Measurements from ENCODE around the gene TINCR.
"Not testable (repeated sequence)": the region's sequence is repeated elsewhere in the genome, so short reads cannot be mapped to it uniquely, and the experiment has no call there.

TINCR gene

DNA sequence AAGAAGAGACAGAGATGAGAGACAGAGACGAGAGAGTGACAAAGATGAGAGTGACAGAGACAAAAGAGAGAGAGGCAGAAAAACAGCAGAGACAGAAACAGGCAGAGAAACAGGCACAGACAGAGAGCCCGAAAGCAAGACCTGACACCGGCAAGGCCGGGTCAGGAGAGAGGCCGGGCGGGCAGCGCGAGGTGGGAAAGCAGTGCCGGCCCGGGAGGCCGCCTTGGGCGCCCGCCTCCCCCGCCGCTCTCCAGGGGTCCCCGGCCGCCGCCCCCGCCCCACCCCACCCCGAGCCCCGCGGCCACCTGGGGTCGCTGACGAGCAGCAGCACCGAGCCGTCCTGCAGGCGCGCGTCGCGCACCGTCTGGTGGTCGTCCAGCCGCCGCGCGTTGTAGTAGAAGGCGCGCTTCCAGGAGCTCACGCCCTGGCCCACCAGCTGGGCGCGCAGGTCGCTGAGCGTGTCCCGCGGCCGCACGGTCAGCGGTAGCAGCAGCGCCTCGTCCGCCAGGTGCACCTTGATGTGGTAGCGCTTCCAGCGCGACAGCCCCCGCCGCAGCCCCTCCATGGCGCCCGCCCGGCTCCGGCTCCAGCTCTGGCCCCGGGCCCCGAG lies at the start of gene TINCR:
Gene TINCR (minus strand): TSS at position 594 of the 610 bp plus-strand sequence.
- DNase-seq (ENCODE audit: low read depth, low spot score), result no peak

DNA sequence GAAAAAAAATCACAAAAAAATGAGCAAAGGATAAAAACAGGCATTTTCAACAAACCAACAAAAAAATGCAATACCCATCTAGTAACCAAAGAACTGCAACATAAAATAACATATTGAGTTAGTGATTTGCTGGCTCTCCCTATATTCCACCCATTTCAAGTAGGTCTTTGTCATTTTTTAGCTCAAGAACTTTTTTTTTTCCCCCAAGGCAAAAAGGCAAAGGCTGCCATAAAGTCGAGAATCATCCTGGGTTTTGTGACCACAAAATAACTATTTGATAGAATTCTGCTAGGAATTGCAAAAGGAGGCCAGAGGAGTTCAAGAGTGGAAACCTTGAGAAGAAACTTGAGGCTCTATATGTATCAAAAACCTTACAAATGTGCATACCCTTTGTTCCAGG lies 49.3 kb upstream of the TINCR start:
- no peak for DNase-seq (ENCODE audit: low read depth, low spot score)

DNA sequence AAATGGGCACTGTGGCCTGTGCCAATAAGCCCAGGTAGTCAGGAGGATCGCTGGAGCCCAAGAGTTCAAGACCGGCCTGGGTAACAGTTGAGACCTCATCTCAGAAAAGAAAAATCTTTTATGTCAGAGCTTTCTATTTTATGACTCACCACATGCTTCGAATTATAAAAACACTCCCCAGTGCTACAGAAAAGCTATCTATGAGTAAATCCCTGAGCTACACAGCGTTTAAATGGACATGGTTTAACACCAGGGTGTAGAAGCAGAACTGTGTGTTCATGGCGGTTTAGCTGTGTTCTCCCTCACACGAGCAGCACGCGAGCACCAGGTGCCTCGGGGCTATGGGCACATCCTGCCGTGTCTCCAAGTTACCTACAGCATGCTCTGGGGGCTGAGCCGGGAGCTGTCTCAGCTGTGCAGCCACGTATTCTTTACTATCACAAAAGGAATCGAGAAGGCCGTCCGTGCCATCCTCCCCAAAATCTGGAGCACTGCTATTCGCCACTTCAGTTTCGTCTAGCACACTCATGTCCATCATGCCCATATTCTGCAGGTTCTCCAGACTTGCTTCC lies 48.1 kb upstream of the TINCR start:
- no peak for DNase-seq (ENCODE audit: low read depth, low spot score)

DNA sequence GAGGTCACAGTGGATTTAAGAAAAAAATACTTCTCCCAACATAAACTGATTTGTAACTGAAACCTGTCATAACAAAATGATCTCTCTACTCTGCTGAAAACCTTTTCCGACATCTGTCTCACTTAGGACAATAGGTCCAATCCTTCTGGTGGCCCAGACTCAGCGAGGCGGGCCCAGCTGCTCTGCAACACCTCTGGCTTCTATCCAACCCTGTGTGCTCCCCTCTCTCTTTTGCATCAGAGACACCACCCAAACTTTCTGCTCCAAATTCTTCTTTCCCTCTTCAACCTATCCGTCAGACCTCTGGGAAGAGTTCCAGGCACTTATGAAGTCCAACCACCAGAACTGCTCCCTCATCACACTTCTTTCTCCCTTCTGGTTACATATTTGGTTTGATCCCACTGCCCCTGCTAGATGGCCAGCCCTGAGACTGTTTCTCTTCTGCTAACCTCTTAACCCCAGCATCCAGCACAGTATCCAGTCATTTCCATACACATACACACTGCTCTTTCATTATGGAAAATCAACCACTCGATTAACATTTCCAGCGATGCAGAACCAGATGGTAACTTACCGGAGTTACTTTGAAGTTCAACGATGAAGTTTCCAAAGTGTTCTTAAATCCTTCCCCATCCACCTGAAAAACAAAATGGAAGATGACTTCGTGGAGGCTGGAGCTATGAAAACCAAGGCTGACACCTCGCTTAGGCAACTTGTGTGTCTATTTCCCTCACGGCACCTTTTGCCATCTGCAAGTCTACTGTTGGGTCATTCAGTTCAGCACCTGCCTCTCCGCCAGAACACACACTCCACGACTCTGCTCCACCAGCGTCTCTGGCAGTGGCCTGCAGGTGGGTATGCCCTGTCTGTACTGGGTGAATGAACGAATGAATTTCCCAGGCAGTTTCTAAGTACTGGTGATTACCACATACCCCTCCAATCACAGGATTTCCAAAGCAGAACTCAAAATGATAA lies 45.4 kb upstream of the TINCR start:
- no peak for DNase-seq (ENCODE audit: low read depth, low spot score)

DNA sequence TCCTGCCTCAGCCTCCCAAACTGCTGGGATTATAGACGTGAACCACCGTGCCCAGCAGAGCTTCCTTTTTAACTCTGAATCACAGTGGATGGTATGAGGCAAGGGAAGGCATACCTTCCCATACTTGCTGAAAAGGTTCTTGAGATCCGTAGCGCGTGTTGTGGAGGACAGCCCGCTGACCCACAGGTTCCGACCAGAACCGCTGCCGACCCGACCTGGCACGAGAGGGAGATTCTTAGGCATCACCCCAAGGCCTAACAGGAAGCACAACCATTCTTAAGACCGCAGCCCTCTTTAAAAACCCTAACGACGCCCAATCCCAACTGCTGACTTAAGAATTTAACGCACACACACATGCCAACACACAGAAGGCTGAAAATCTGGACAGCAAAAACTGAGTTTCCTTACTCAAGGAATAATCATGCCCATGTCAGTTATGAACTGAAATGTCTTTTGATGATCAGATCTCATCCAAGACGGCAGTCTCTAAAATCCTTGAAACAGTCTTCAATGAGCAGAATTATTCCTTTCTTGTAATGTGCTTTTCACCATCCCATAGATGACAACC lies 42.2 kb upstream of the TINCR start:
- DNase-seq (ENCODE audit: low read depth, low spot score), result no peak

DNA sequence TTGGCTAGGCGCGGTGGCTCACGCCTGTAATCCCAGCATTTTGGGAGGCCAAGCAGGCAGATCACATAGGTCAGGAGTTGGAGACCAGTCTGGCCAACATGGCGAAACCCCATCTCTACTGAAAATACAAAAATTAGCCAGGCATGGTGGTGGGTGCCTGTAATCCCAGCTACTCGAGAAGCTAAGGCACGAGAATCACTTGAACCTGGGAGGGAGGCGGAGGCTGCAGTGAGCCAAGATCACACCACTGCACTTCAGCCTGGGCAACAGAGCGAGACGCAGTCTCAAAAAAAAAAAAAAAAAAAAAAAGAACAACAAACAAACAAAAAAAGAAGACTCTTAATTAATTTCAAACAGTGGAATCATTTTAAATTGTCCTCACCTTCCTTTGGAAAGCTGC lies 41.0 kb upstream of the TINCR start:
- not testable (repeated sequence) for DNase-seq (ENCODE audit: low read depth, low spot score)

DNA sequence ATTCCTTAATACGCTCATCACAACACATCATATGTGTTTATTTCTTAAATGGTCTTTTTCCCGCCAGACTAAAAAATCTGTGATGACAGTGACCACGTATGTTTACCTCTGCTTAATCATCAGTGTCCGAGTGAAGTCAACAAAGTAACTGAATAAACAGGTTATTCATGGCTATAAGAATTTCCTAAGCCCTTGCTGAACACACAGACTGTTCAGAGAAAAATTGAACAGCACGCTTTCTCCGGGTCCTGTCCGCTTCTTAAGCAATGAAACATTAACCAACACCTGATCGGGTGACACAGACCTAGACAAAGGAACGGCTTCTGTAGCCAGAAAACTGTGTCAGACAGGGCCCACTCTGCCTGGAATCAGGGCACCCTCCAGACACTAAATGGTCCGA lies 40.5 kb upstream of the TINCR start:
- DNase-seq (ENCODE audit: low read depth, low spot score), result no peak

DNA sequence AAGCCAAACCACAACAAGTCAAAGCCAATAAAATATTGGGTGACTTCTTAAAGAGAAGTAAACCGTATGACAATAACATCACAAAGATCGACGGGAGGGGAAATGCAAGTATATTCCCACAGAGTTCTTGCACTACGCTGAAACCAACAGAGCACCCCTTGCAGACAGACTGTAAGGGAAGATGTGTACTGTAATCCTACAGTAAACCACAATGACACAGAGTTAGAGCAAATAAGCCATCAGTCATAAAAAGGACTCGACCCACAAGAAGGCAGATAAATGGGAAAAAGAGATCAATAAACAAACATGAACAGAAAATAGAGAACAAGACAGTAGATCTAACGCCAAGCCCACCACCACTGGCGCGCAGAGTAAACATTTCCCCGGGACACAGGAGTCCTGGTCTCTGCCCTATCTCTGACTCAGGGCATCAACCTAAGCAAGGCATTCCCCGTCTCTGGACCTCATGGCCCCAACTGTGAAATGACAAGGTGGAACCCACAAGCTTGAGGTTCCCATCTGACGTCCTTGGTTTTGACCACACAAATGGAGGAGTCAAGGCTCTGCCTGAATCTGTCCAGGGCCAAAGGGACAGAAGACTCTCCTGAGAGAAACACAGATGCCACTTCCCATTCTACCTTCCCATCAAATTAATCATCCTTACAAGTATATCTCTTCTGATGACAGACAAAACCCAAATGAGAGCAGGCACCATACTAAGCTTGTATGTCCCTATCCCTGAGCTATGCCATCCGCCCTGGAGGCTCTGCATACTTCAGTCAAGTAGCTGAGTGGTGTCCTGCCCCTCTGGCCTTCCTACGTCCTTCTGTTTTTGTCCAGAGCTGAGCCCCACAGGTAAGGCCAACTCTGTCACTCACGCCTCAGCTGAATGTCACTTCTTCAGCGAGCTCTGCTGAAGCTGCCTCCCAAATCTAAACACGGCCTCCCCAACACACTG lies 39.8 kb upstream of the TINCR start:
- no peak for DNase-seq (ENCODE audit: low read depth, low spot score)

DNA sequence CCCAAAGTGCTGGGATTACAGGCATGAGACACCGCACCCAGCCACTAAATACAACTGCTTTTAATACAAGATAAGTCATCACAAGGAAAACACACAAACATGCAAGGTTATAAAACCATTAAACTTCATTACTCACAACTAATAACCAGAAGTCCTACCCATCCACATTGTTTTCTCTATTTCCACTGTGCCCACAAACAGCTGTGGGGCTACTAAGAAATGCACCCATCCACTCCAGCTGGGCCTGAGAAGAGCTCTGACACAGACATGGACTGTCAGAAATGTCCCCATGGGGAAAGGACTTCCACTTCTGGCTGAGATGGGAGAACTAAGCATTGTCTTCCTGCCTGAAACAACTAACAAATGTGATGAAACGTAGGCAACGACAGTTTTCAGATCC lies 37.6 kb upstream of the TINCR start:
- no peak for DNase-seq (ENCODE audit: low read depth, low spot score)

DNA sequence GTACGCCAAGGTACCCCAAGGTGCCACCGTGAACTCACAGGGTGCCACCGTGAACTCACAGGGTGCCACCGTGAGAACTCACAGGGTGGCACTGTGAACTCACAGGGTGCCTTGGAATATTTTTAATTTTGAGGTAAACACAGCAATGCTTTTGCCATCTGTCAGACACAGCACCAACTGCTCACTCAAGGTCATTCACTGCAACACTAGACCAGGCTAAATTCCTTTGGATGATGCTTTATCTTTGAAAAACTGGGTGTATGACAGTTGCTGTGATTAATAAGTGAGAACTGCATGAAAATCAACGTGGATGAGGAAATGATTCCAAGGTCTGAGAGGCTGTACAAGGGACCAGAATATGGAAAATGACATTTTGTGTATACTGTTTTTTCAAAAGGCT lies 35.9 kb upstream of the TINCR start:
- DNase-seq (ENCODE audit: low read depth, low spot score), result no peak

DNA sequence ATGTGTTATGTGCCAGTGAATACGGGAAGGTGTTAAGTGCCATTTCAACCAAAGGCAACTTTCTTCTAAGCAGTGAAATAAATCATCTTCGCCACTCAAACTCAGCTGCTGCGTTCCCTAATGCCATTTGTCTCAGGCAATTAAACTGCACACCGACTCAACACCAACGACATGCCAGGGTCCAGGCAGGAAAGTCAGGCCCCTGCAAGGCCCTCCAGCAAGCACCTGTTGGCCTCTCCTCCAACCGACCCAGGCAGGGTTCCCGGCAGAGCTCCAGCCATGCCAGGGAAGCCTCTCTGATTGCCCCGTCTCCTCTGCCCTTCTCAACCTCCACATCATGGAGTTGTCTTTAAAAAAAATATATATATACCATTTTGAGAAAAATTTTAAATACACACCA lies 33.0 kb upstream of the TINCR start:
- DNase-seq (ENCODE audit: low read depth, low spot score), result no peak

DNA sequence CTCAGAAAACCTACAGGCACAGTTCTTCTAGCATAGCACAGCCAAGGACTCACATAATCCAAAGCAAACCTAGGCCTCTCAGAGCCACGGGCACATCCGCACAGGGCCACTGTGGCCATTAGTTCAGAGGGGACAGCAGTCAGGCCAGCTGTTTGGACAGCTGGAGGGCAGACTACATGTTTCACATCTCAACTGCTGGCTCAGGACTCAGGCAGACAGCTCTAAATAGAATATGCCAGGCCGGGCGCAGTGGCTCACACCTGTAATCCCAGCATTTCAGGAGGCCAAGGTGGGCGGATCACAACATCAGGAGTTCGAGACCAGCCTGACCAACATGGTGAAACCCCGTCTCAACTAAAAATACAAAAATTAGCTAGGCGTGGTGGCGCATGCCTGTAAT lies 28.0 kb upstream of the TINCR start:
- no peak for DNase-seq (ENCODE audit: low read depth, low spot score)

DNA sequence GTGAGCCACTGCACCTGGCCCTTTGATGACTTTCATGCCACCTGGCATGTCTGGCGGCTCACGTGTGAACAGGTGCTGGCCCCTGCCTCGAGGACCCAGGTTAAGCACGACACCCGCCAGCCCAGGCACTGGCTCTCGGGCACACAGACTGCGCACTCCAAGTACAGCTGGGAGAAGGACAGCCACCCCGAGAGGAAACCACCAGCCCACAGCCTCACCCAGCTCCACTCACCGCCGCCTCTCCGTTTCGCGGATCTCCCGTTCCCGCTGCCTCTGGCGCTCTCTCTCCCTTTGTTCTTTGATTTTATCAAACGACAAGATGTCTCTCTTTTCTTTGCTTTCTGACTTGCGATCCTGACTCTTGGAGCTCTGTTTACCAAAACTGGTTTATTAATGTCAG lies 27.4 kb upstream of the TINCR start:
- DNase-seq (ENCODE audit: low read depth, low spot score), result no peak

DNA sequence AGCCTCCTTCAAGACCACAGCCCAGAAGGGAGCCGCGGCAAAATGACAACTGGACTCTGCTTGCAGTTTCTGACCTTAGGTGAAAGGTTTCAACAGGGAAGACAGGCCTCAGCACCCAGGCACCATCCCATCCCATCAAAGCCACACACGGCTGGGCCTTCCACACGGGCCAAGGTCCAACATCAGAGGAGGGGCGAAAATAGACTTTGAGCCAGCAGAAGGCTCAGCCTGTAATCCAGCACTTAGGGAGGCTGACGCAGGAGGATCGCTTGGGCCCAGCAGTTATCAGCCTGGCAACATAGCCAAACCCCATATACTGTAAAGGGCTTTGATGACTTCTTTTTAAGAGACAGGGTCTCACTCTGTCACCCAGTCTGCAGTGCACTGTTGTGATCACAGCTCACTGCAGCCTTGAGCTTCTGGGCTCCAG lies 26.8 kb upstream of the TINCR start:
- no peak for DNase-seq (ENCODE audit: low read depth, low spot score)

DNA sequence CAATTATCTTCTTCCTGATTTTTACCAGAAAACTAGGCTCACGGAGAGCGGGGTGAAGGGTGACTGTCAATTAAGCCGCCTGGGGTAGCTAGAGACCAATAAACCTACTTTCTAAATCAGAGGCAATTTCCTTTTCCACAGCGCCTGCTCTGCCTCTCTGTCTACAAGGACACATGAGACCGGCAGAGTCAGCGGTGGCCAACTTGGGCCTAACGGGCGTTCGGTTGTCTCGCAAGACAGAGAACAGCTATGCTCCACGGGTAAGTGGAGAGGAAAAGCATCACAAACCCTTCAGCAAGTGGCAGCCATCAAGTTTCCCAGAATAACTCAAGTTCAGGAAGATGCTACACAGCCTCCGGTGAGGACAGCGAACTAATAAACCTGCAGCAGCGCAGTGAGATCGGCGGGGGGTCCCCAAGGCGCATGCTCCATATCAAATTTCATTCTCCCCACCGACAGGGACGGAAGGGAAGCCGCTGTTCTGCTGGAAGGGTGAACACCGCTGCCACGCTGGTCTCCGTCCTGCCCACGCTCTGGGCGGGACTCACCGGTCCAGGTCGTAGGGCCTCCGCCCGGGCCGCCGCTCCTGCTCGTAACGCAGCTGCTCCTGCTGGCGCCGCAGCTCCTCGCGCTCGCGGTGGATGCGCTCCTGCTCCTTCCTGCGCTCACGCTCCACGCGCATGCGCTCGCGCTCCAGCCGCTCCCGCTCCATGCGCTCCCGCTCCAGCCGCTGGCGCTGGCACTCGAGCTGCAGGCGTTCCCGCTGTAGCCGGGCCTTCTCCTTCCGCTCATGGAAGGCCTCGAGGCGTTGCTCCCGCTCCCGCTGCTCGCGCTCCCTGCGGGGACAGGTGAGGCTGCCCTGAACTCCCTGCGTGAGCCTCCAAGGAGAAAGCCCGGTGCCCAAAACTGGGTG lies 25.8 kb upstream of the TINCR start:
- no peak for DNase-seq (ENCODE audit: low read depth, low spot score)

DNA sequence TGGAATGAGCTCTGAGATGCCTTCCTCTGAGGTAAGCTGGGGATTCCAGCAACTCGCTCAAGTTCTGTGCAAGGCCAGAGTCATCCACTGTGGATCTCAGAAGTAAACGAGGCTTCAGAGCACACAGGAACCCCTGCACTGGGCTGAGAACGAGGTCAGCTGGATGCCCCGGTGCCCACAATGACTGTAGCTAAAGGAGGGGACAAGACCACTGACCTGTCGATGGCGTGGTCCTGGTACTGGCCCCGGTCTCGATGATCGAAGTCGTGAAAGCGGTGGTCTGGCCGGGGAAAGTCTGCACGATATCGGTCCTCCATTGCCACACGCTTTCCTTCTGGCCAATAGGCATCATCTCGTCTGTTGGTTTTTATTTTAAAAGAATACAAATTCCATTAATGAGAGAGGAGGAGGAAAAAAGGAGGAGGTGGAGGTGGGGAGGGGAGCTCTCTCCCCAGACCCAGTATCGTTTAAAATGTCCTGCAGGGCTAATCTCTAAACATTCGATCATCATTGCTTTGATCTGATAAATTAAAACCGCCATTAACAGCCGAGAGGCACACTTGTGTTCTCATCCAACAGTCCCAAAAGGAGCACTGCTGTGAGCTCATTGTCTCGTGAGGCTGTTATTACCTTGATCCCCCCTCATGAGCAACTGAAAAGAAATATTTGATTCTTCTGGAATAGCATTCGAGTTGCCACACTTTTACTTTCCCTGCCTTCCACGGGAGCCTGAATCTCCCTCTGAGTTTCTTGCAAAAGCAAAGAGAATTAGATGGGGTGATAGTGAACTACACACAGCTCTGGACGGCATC lies 25.0 kb upstream of the TINCR start:
- DNase-seq (ENCODE audit: low read depth, low spot score), result no peak

DNA sequence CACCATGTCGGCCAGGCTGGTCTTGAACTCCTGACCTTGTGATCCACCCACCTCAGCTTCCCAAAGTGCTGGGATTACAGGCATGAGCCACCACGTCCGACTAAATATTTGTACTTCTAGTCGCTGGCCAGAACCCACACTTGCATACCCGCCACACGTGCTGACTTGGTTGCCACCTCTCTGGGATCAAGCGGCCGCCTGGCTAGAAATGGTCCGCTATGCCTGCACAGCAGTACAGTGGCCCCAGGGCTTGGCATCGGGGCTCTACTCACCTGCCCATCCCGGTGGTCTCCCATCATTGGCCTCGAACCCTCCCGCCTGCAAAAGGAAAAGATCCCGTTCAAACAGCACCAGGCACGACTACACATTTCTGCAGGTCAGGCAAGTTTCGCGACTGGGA lies 23.7 kb upstream of the TINCR start:
- no peak for DNase-seq (ENCODE audit: low read depth, low spot score)

DNA sequence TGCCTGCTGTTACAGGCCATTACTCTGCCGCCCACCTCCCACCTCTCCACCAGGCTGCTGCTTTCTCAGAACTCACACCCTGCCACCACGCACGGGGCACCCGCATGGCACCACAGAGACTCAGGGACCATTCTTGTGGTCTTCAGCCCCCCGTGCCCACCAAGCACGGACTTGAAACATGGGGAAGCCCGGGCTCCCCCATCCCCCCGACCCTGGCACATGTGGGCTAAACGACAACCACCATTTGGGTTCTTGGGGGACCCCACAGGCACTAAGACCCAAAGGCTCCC lies 23.1 kb upstream of the TINCR start:
- DNase-seq (ENCODE audit: low read depth, low spot score), result no peak

DNA sequence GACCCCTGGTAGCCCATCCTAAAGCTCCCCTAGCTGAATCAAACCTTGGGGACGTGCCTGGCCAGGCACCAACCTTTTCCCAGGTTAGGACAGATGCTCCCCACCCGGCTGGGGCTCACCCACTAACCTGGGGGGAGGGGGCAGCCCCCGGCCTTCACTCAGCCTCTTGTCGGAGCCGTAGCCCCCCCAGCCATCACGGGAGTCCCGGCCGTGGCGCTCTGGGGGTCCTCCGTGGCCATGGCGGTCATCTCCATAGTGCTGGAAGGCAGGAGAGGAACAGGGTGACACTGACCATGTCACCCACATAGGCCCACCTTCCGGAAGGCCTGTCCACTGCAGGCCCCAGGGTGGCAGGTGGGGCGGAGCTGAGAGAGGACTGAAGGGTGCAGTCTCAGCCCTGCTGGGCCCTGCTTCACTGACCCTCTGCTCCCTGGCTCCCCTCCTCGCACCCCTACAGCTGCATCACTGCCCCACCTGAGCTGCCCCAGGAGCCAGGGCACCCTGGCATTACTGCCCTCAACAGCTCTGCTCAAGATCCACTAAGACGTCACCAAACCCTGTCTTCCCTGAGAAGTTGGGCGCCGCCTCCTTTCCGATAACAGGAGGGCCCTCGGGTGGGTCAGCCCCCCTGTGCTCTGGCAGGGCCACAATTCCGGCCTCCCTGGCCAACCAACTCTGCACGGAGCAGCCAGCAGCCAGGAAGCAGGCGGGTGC lies 22.6 kb upstream of the TINCR start:
- DNase-seq (ENCODE audit: low read depth, low spot score), result no peak

Measured in activated naive CD8-positive, alpha-beta T cell treated with anti-CD3 and anti-CD28 coated beads, Interleukin-2, amount 50 U/mL, for 16 hours (primary cell).